ENCODE measurements around the gene DZIP1. TPM values are rescaled to one million over a fixed set of nuclear protein-coding genes. Genes with fewer than 3 reads are reported as not detected.

The DZIP1 gene
- total RNA-seq = 23.4 and 24.4 TPM in 2 replicates

DNA sequence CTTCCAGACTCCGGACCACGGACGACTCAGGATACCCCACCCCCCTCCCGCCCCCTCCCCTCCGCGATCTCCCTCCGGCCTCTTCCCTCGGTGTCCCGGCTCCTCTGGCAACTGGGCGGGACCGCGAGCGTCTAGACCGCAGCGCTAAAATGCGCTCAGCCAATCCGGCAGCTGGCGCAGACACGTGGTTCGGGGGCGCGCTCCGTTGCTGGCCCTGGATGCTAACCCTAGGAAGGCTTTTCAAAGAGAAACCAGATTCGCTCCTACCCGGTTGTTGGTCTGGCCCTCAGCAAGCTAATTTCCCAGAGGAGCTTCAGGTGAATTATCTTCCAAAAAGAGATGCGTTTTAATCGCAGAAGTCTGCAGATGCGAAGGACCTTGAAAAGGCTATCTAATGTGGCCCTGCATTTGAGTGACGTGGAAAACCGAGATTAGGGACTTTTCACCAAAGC lies at the start of gene DZIP1:
Gene DZIP1 (minus strand): TSS at position 106 of the 452 bp plus-strand sequence. CDS start 2,677 bp downstream, outside the sequence.

DNA sequence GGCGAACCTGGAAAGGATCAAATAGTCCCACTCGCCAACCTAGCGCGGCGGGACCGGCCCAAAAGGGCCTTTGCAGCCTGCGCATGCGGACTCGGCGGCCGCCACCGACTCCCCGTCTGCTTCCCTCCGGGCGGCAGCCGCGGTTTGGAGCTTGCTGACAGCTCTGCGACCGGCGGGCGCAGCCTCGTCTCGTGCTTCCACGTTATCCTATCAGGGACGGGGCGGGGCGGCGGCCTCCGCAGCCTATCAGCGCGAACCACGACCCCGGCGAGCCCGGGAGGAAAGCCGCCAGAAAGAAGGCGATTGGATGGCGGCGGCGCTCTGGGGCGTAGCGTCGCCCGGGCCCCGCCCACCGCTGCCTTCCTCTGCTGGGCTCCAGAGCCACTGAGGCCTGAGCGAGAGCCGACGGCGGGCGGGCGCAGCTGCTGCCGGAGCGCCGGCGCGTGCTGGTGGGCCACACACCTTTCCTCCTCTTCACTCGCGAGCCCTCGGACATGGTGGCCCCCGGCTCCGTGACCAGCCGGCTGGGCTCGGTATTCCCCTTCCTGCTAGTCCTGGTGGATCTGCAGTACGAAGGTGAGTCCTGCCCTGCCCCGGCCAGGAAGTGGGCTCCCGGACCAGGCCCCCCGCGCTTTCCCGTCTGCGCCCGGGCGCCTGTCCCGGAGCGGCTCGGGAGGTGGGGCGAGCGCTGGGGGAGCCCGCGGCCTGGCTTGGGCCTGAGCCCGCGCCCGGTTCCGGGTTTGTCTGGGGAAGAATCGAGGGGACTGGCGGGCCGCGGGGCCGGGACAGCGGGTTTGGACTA lies 32.5 kb upstream of the DZIP1 start, which contains the start of gene DNAJC3:
Gene DNAJC3 (plus strand): TSS at position 378 of the 802 bp plus-strand sequence. CDS start 117 bp downstream, at position 495.

GRCh38 chr13:95552539-95553441 lies 91.7 kb downstream of the DZIP1 start, which contains the start of gene CLDN10:
CLDN10 (plus strand) TSS chr13:95552720; CDS start chr13:95552754, 34 bp downstream.

Other genes starting within 250 kb of the DZIP1 start
- gene CLDN10, start 92.0 kb downstream of the DZIP1 start, total RNA-seq = not detected in 2 replicates
- gene DNAJC3, start 32.4 kb upstream of the DZIP1 start, total RNA-seq = 12.9 and 14.6 TPM in 2 replicates